Measurements from ENCODE around the gene NOXO1.

NOXO1 gene

DNA sequence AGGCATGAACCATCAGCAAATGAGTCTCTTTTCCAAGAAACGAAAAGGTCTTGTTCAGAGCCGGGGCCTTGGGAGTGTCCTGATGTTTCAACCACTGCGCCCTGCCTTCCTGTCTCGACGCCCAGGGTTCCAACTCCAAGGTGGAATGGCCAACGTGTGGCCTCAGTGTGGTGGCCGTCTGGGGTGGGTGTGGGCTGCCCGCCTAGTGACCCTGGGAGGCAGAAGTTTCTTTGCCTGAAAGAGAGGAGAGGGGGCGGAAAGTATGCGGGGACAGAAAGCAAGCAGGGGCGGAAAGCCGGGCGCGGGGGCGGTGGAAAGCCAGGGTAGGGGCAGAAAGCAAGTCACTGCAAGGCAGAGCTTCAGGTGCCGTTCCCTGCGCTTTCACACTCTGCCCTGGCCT, 42.4 kb downstream of the NOXO1 start:
- TF ChIP-seq, protein P1, sequence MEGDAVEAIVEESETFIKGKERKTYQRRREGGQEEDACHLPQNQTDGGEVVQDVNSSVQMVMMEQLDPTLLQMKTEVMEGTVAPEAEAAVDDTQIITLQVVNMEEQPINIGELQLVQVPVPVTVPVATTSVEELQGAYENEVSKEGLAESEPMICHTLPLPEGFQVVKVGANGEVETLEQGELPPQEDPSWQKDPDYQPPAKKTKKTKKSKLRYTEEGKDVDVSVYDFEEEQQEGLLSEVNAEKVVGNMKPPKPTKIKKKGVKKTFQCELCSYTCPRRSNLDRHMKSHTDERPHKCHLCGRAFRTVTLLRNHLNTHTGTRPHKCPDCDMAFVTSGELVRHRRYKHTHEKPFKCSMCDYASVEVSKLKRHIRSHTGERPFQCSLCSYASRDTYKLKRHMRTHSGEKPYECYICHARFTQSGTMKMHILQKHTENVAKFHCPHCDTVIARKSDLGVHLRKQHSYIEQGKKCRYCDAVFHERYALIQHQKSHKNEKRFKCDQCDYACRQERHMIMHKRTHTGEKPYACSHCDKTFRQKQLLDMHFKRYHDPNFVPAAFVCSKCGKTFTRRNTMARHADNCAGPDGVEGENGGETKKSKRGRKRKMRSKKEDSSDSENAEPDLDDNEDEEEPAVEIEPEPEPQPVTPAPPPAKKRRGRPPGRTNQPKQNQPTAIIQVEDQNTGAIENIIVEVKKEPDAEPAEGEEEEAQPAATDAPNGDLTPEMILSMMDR (IDR thresholded peaks at IDR 0.05; ENCODE audit: low read depth, low read length), result no peak
- no peak overlapping the region for H3K4me3 ChIP-seq (ENCODE audit: low read depth, low read length)

DNA sequence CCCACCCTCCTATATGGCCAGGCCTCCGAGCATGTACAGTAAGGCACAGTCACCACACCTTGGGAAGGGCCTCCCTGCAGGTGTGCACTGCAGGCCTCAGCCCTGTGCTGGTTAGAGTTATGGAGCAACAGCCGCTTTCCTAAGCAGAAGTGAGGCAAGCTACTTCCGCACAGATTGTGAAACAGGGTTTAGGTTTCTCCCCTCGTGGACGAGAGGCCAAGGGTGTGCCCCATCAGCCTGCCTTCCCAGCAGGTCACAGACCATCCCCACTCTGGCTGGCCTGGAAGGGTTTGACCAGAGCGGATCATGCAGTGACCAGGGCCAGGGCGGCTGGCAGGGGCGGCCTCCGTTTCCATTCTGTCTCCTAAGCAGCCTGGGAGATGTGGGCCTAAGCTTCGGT, 43.0 kb downstream of the NOXO1 start:
- no peak overlapping the region for H3K4me3 ChIP-seq (ENCODE audit: low read depth, low read length)
- TF ChIP-seq, protein P1 (IDR thresholded peaks at IDR 0.05; ENCODE audit: low read depth, low read length), result no peak

DNA sequence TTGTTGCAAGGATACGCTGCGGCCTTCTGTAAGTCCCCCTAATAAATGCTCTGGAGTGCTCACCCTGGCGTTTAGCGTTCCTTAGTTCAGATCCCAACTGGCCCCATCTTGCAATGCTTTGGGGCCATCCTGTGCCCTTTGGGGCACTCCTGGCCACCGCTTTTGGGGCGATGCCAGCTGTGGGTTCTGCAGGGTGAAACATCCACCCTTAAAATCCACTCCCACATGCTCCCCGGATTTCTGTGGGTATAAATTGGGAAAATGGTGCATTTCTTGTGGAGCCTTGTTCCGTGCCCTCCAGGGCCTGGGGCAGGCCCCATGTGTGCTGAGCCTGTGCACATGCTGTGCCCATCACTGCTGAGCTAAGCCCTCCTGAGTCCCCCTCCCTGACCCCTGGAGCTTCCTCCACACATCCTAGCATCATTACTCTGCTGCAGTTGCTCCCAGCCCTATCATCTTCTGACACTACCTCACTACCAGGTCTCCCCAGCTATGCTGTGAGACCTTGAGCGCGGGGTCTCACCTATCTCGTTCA, 44.3 kb downstream of the NOXO1 start:
- TF ChIP-seq, protein P1 (IDR thresholded peaks at IDR 0.05; ENCODE audit: low read depth, low read length), result no peak
- H3K4me3 ChIP-seq (ENCODE audit: low read depth, low read length), result no peak overlapping the region

DNA sequence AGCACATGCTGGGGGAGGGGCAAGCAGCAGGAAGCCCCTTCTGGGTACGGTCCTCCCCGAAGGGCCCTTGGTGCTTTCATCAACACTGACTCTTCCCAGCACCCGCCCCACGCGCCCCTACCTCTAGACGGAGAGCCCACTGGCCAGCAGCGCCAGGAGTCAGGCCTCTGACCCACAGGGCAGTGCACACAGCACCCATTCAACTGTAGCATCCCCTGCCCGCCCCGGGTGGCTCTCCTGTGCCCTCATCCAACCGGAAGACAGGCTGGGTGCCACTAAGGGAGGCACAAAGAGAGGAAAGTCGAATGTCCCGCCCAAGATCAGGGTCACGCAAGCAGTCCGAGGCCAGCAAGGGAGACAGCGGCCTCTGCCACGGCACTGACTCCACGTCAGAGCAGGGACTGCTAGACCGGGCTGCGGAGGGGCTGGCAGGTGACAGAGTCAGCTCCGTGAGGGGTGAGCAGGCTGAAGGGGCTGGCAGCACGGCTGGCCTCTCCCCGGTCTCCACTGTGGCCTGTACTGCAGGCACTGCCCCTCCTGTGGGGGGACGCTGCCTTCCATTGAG, 48.1 kb downstream of the NOXO1 start:
- no peak overlapping the region for H3K4me3 ChIP-seq (ENCODE audit: low read depth, low read length)
- TF ChIP-seq, protein P1 (IDR thresholded peaks at IDR 0.05; ENCODE audit: low read depth, low read length), result no peak

DNA sequence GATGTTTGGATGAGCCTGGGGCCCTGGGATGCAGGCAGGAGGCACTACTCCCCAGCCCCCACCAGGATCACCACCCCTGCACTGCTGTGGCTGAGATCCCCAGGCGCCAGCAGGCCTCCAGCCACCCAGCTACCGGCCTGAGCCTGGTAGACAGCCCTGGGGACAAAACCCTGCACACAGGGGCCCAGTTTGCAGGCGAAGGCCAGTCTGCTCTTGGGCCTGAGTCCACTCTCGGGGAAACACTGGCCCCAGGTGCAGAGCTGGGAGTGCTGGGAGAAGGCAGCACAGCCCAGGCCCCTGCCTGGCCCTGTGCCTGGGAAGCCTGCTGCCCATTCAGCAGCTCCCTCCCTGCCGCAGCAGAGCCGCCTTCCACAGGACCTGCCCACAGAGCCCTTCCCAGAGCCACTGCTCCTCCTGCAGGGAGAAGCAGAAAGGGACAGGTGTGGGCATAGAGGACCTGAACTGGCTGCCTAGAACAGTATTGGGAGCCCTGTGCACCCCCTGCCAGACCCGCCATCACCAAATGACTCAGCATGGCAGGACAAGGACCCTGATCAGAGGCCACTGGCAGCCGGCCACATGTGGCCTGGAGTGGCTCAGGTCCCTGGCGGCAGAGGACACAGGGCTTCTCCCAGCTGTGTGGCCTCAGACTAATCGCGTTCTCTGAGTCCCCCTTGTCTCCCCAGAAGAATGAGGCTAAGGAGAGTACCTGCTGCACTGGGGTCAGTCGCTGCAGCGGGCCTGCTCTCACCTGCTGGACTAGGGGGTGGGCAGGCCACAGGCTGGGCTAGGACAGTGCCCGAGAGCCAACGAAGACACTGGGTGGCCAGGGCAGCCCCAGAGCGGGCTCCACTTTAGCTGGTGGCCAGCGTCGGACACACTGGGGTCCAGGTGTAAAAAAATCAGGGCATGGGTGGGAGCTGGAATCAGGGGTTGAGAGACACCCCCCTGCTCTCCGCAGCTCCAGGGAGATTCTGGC, 48.9 kb downstream of the NOXO1 start:
- no peak overlapping the region for H3K4me3 ChIP-seq (ENCODE audit: low read depth, low read length)
- TF ChIP-seq, protein P1 (IDR thresholded peaks at IDR 0.05; ENCODE audit: low read depth, low read length), result no peak

DNA sequence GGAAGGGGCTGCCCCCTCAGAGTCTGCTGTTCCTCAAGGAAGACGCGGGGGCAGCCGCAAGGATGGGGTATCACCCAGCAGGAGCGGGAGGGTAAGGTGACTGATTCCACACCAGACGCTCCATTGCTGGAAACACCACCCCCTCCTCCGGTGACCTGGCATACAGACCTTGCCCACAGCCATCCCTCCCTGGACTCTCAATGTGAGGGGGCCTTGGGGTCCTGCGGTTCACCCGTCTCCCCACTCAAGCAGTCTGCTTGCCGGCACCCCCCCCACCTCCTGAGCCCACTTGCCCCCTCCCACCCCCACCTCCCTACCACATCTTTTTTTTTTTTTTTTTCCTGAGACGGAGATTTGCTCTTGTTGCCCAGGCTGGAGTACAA, 50.9 kb downstream of the NOXO1 start:
- H3K4me3 ChIP-seq (ENCODE audit: low read depth, low read length), result no peak overlapping the region
- TF ChIP-seq, protein P1 (IDR thresholded peaks at IDR 0.05; ENCODE audit: low read depth, low read length), result no peak
